ENCODE results near the gene TSN. TPM values are rescaled to one million over a fixed set of nuclear protein-coding genes. Genes with fewer than 3 reads are reported as not detected.
A peak's percentile ranks its signal among the peaks of the same experiment; 100 is the strongest.
"Not testable (repeated sequence)": the region's sequence is repeated elsewhere in the genome, so short reads cannot be mapped to it uniquely, and the experiment has no call there.

The TSN gene
- total RNA-seq, 1 donor from 2014 or later = 86.9 TPM

- H3K9ac ChIP-seq = no peak overlapping the region
- H4K20me1 ChIP-seq (ENCODE audit: low read depth) = no peaks in the 10 kb centered on the region
- H3K36me3 Mint-ChIP-seq = no peaks in the 10 kb centered on the region
- TF ChIP-seq EZH2 (IDR thresholded peaks at IDR 0.05) (no peak), CTCF (IDR thresholded peaks at IDR 0.05) (no peak), EZH2phosphoT487 (IDR thresholded peaks at IDR 0.05) (no peak)
- peaks cover 18% of the 10 kb centered on the region for H3K4me1 ChIP-seq
- no peak overlapping the region for H2AFZ ChIP-seq (replicated peaks)
- H3K27me3 ChIP-seq = no peaks in the 10 kb centered on the region
- no peaks in the 10 kb centered on the region for H3K9me3 ChIP-seq (ENCODE audit: low read depth)
- no peak for DNase-seq (ENCODE audit: low spot score)
- no peak overlapping the region for H3K4me2 ChIP-seq
- no peaks in the 10 kb centered on the region for H3K36me3 ChIP-seq
- H3K9me3 Mint-ChIP-seq = no peaks in the 10 kb centered on the region
- peaks cover 11% of the 10 kb centered on the region for H3F3A ChIP-seq (ENCODE audit: low read depth)
- no peaks in the 10 kb centered on the region for H3K79me2 ChIP-seq (ENCODE audit: low read depth)
- peaks cover 34% of the 10 kb centered on the region for H3K4me1 Mint-ChIP-seq
- no peak overlapping the region for H3K27ac ChIP-seq
- H3K4me3 Mint-ChIP-seq = no peak overlapping the region
- H3K27ac Mint-ChIP-seq = no peak overlapping the region
- H3K4me3 ChIP-seq = no peak overlapping the region
- H3K27me3 Mint-ChIP-seq (ENCODE audit: insufficient read depth, low read depth) = peaks cover 2% of the 10 kb centered on the region
Observed at GRCh38 chr2:121707920-121708361, 47.5 kb upstream of the TSN start.

GRCh38 chr2:121709776-121710469, 45.5 kb upstream of the TSN start:
- DNase-seq (ENCODE audit: low spot score) = no peak
- TF ChIP-seq EZH2 (IDR thresholded peaks at IDR 0.05) (no peak), CTCF (IDR thresholded peaks at IDR 0.05) (no peak), EZH2phosphoT487 (IDR thresholded peaks at IDR 0.05) (no peak)
- Histone ChIP-seq H3F3A (ENCODE audit: low read depth) (peaks cover 11% of the 10 kb centered on the region), H3K4me2 (no peak overlapping the region), H3K79me2 (ENCODE audit: low read depth) (no peaks in the 10 kb centered on the region), H3K9ac (no peak overlapping the region), H3K4me3 (no peak overlapping the region), H2AFZ (replicated peaks) (no peak overlapping the region), H3K9me3 (ENCODE audit: low read depth) (no peaks in the 10 kb centered on the region), H3K4me1 (peaks cover 18% of the 10 kb centered on the region), H4K20me1 (ENCODE audit: low read depth) (no peaks in the 10 kb centered on the region), H3K27me3 (no peaks in the 10 kb centered on the region), H3K36me3 (no peaks in the 10 kb centered on the region), H3K27ac (no peak overlapping the region)
- H3K27ac Mint-ChIP-seq = peak overlapping the region; percentile 9
- H3K36me3 Mint-ChIP-seq = no peaks in the 10 kb centered on the region
- no peak overlapping the region for H3K4me3 Mint-ChIP-seq
- no peaks in the 10 kb centered on the region for H3K9me3 Mint-ChIP-seq
- H3K27me3 Mint-ChIP-seq (ENCODE audit: insufficient read depth, low read depth) = peaks cover 5% of the 10 kb centered on the region
- H3K4me1 Mint-ChIP-seq = peaks cover 34% of the 10 kb centered on the region

GRCh38 chr2:121710470-121711170, 44.8 kb upstream of the TSN start:
- Mint-ChIP-seq H3K27me3 (ENCODE audit: insufficient read depth, low read depth) (peaks cover 5% of the 10 kb centered on the region), H3K9me3 (no peaks in the 10 kb centered on the region), H3K27ac (no peak overlapping the region), H3K4me1 (peaks cover 34% of the 10 kb centered on the region), H3K4me3 (no peak overlapping the region), H3K36me3 (no peaks in the 10 kb centered on the region)
- DNase-seq (ENCODE audit: low spot score) = no peak
- H3K4me1 ChIP-seq = peaks cover 18% of the 10 kb centered on the region
- no peaks in the 10 kb centered on the region for H3K36me3 ChIP-seq
- no peak overlapping the region for H3K4me3 ChIP-seq
- H3K79me2 ChIP-seq (ENCODE audit: low read depth) = no peaks in the 10 kb centered on the region
- no peak overlapping the region for H3K27ac ChIP-seq
- no peak overlapping the region for H3K4me2 ChIP-seq
- H3K9me3 ChIP-seq (ENCODE audit: low read depth) = no peaks in the 10 kb centered on the region
- TF ChIP-seq CTCF (IDR thresholded peaks at IDR 0.05) = no peak
- TF ChIP-seq EZH2phosphoT487 (IDR thresholded peaks at IDR 0.05) = no peak
- no peak for TF ChIP-seq EZH2 (IDR thresholded peaks at IDR 0.05)
- H4K20me1 ChIP-seq (ENCODE audit: low read depth) = no peaks in the 10 kb centered on the region
- no peak overlapping the region for H3K9ac ChIP-seq
- no peak overlapping the region for H2AFZ ChIP-seq (replicated peaks)
- no peaks in the 10 kb centered on the region for H3K27me3 ChIP-seq
- H3F3A ChIP-seq (ENCODE audit: low read depth) = peaks cover 11% of the 10 kb centered on the region

GRCh38 chr2:121711481-121711880, 44.0 kb upstream of the TSN start:
- not testable (repeated sequence) for H3K9me3 Mint-ChIP-seq; H3K4me3 Mint-ChIP-seq; H3K9ac ChIP-seq; H3K4me3 ChIP-seq; H3K79me2 ChIP-seq (ENCODE audit: low read depth); H4K20me1 ChIP-seq (ENCODE audit: low read depth); H3K27me3 Mint-ChIP-seq (ENCODE audit: insufficient read depth, low read depth); H2AFZ ChIP-seq (replicated peaks); H3K27ac Mint-ChIP-seq; H3K4me2 ChIP-seq; H3K9me3 ChIP-seq (ENCODE audit: low read depth); H3K27me3 ChIP-seq; DNase-seq (ENCODE audit: low spot score); H3K36me3 ChIP-seq; H3K36me3 Mint-ChIP-seq; H3K27ac ChIP-seq
- Histone ChIP-seq H3F3A (ENCODE audit: low read depth) (peaks cover 11% of the 10 kb centered on the region), H3K4me1 (peaks cover 18% of the 10 kb centered on the region)
- H3K4me1 Mint-ChIP-seq = peaks cover 34% of the 10 kb centered on the region

All from neural progenitor cell (in vitro differentiated cells).